Loucy (cell line): ENCODE results near the gene ATPAF2.

Experiments used
- H2AFZ ChIP-seq: fragments of 200-600 bp; sonication (generic); 2 replicates; pipeline ENCODE4 v1.6.0; 2016; ENCODE audit warnings: antibody characterized with exemption, mild to moderate bottlenecking, low read length, moderate library complexity
- H3F3A ChIP-seq: fragments of 200-600 bp; 2 replicates; pipeline ENCODE4 v1.6.0; 2016; ENCODE audit warnings: antibody characterized with exemption, low read depth, mild to moderate bottlenecking
- H3K27me3 ChIP-seq: fragments of 200-600 bp; sonication (generic); 2 replicates; pipeline ENCODE4 v1.6.1; 2014; ENCODE audit warnings: low read length, mild to moderate bottlenecking; ENCODE audit not compliant: insufficient read depth, poor library complexity, severe bottlenecking
- H3K36me3 ChIP-seq: fragments of 200-600 bp; sonication (generic); 2 replicates; pipeline ENCODE4 v1.6.1; 2016; ENCODE audit warnings: low read length; ENCODE audit not compliant: insufficient read depth
- H3K4me1 ChIP-seq: fragments of 200-600 bp; sonication (generic); 2 replicates; pipeline ENCODE4 v1.5.1; 2014; ENCODE audit warnings: low read length, mild to moderate bottlenecking; ENCODE audit not compliant: insufficient read depth, poor library complexity, severe bottlenecking
- H3K4me2 ChIP-seq: fragments of 200-600 bp; sonication (generic); 2 replicates; pipeline ENCODE4 v1.6.0; 2014; ENCODE audit warnings: antibody characterized with exemption, low read length, low read depth, mild to moderate bottlenecking; ENCODE audit not compliant: poor library complexity, severe bottlenecking
- H3K4me3 ChIP-seq: fragments of 200-600 bp; sonication (generic); 2 replicates; pipeline ENCODE4 v1.5.1; 2014; ENCODE audit warnings: low read length, mild to moderate bottlenecking, mixed read lengths; ENCODE audit not compliant: poor library complexity, severe bottlenecking
- H3K79me2 ChIP-seq: fragments of 200-600 bp; sonication (generic); 2 replicates; pipeline ENCODE4 v1.6.1; 2014; ENCODE audit warnings: low read length; ENCODE audit not compliant: insufficient read depth
- H3K9ac ChIP-seq: fragments of 200-600 bp; sonication (generic); 2 replicates; pipeline ENCODE4 v1.6.0; 2014; ENCODE audit warnings: mild to moderate bottlenecking, low read depth, low read length, moderate library complexity; ENCODE audit not compliant: poor library complexity, severe bottlenecking
- H3K9me2 ChIP-seq: fragments of 200-600 bp; sonication (generic); replicated peaks from 2 replicates; pipeline ENCODE4 v1.6.1; 2016; ENCODE audit warnings: low read depth, low read length, mixed read lengths
- H3K9me3 ChIP-seq: fragments of 200-600 bp; sonication (generic); 2 replicates; pipeline ENCODE4 v1.6.1; 2014; ENCODE audit warnings: mild to moderate bottlenecking, antibody characterized with exemption, low read length, low read depth; ENCODE audit not compliant: insufficient read depth
- H4K20me1 ChIP-seq: fragments of 200-600 bp; sonication (generic); 2 replicates; pipeline ENCODE4 v1.6.0; 2014; ENCODE audit warnings: antibody characterized with exemption, low read length, mild to moderate bottlenecking; ENCODE audit not compliant: insufficient read depth, poor library complexity, severe bottlenecking
- CTCF ChIP-seq: fragments of 200-600 bp; sonication (generic); conservative IDR thresholded peaks from 2 replicates; pipeline ENCODE4 v1.5.1; 2014; ENCODE audit warnings: mild to moderate bottlenecking, antibody characterized with exemption, low read length
- EZH2phosphoT487 ChIP-seq: fragments of 200-600 bp; IDR thresholded peaks from 2 replicates; pipeline ENCODE4 v1.6.1; 2018; ENCODE audit warnings: antibody characterized with exemption, mild to moderate bottlenecking, moderate library complexity, borderline replicate concordance

Gene ATPAF2

GRCh38 chr17:18028114-18028951 lies 10.6 kb downstream of the ATPAF2 start:
- no peak overlapping the region for H3K9ac ChIP-seq
- H3K4me1 ChIP-seq, result no peaks in the 10 kb centered on the region
- H3K4me2 ChIP-seq, result no peak overlapping the region
- no peaks in the 10 kb centered on the region for H4K20me1 ChIP-seq
- TF ChIP-seq EZH2phosphoT487, result no peak
- no peak for TF ChIP-seq CTCF
- H3K27me3 ChIP-seq, result no peaks in the 10 kb centered on the region
- no peaks in the 10 kb centered on the region for H3K9me3 ChIP-seq
- no peak overlapping the region for H3K4me3 ChIP-seq
- no peak overlapping the region for H2AFZ ChIP-seq
- H3F3A ChIP-seq, result no peaks in the 10 kb centered on the region
- H3K79me2 ChIP-seq, result peaks cover 11% of the 10 kb centered on the region; the same call in 1 of the 2 replicates
- H3K9me2 ChIP-seq, result no peaks in the 10 kb centered on the region
- H3K36me3 ChIP-seq, result peaks cover 19% of the 10 kb centered on the region; the same call in 1 of the 2 replicates

GRCh38 chr17:18027280-18027679 lies 11.7 kb downstream of the ATPAF2 start:
- Histone ChIP-seq H3K9me2 (no peaks in the 10 kb centered on the region), H3K4me1 (no peaks in the 10 kb centered on the region)

GRCh38 chr17:18025945-18026776 lies 12.8 kb downstream of the ATPAF2 start:
- Histone ChIP-seq H3K4me3 (no peak overlapping the region), H3K9me2 (no peaks in the 10 kb centered on the region), H3K9me3 (no peaks in the 10 kb centered on the region), H3K4me2 (no peak overlapping the region), H3K4me1 (no peaks in the 10 kb centered on the region), H3F3A (no peaks in the 10 kb centered on the region), H3K36me3 (peaks cover 26% of the 10 kb centered on the region; the same call in 1 of the 2 replicates), H3K79me2 (no peaks in the 10 kb centered on the region), H3K27me3 (no peaks in the 10 kb centered on the region), H2AFZ (no peak overlapping the region), H4K20me1 (no peaks in the 10 kb centered on the region), H3K9ac (no peak overlapping the region)
- TF ChIP-seq EZH2phosphoT487, result no peak
- no peak for TF ChIP-seq CTCF

More at GRCh38 chr17:18027280-18027679, 11.7 kb downstream of the ATPAF2 start:
- Histone ChIP-seq H3K9me3 (no peaks in the 10 kb centered on the region), H3F3A (no peaks in the 10 kb centered on the region), H3K27me3 (no peaks in the 10 kb centered on the region), H2AFZ (no peak overlapping the region), H3K4me3 (no peak overlapping the region), H3K4me2 (no peak overlapping the region), H4K20me1 (no peaks in the 10 kb centered on the region), H3K79me2 (0 out of 2 replicates have a peak, but pooled peaks cover under 1% of the 10 kb centered on the region), H3K36me3 (peaks cover 19% of the 10 kb centered on the region; the same call in 1 of the 2 replicates), H3K9ac (no peak overlapping the region)
- TF ChIP-seq CTCF (no peak), EZH2phosphoT487 (no peak)
